CD4-positive, alpha-beta T cell treated with Interleukin-6 at 100 ng/mL for 8 hours (primary cell): ENCODE measurements around the gene CHRNA3.
"Not testable (repeated sequence)": the region's sequence is repeated elsewhere in the genome, so short reads cannot be mapped to it uniquely, and the experiment has no call there.

ENCODE experiments used
- DNase-seq: peaks from one replicate; pipeline ENCODE4 v3.0.0-alpha.2; 2020; ENCODE audit warnings: mixed read lengths, low spot score

Gene CHRNA3

GRCh38 chr15:78560201-78560600, 60.6 kb downstream of the CHRNA3 start:
- not testable (repeated sequence) for DNase-seq

DNA sequence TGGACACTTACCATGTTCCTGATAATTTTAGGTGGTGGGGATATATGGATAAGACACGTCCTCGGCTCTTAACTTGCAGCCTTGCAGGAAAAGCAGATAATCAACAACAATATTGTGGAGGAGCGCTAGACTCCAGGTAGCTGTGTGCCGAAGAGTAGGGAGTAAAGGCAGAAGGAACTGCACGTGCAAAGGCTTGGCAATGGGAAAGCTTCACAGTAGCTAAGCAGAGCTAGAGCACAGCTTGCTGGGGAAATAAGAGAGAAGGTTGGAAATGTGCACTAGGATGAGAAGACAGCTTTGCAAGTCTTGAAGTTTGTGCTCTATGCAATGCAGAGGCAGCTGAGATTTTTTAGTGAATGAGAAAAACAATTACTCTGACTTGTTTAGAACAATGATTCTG, 68.2 kb downstream of the CHRNA3 start:
- no peak for DNase-seq

- DNase-seq = no peak
These were observed 68.9 kb downstream of the CHRNA3 start for GRCh38 chr15:78551902-78552301.

- DNase-seq = no peak
These were observed 70.0 kb downstream of the CHRNA3 start for GRCh38 chr15:78550815-78551214.

DNA sequence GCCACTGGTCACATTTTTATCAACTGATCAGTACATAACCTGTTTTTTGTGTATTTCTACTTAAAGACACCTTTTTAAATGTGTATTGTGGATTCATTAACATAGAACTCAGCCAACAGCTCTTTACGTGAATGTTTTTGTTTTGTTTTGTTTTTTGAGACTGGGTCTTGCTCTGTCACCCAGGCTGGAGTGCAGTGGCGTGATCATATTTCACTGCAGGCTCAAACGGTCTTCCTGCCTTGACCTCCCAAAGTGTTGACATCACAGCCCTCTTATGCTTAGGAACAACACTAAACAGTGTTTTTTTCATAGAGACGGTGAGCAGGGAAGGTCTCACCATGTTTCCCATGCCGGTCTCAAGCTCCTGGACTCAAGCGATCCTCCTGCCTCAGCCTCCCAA, 70.6 kb downstream of the CHRNA3 start:
- DNase-seq = no peak
